K562 (cell line): Measurements from ENCODE around the gene SLC24A3. TPM values are rescaled to one million over a fixed set of nuclear protein-coding genes. Genes with fewer than 3 reads are reported as not detected.

Source experiments
- ATAC-seq: fragments of 200-7000 bp; cut with Tn5 transposase; 3 replicates; pipeline ENCODE4 v1.9.1; 2020; ENCODE audit warnings: moderate library complexity
- BruUV-seq: library from RNA; stranded (reverse); fragments of 400-500 nt; replicated peaks from 2 replicates; lab custom pipeline; 2021; lab: Mats Ljungman, UMichigan
- CTCF ChIA-PET: fragments of 300-600 bp; formaldehyde crosslinking; extraction: SDS; loops from one replicate; lab custom pipeline; 2021; ENCODE audit warnings: low intra/inter-chr PET ratio; lab: Yijun Ruan, JAX
- POLR2A ChIA-PET: fragments of 300-600, 350-650 bp; sonication (Branson Sonifier 250); formaldehyde crosslinking; extraction: SDS; loops from one replicate; lab custom pipeline; 2021; ENCODE audit warnings: antibody characterized with exemption, inconsistent platforms; lab: Yijun Ruan, JAX
- DNase-seq, 4 experiments: peaks; one replicate each; pipeline versions ENCODE4 v3.0.0 to v3.0.0-alpha.2; 2011 to 2018; ENCODE audit warnings: low spot score in 3 of 4, mixed read lengths in 3 of 4; ENCODE audit errors: extremely low read depth in 1 of 4
- FAIRE-seq: peaks from 2 replicates; lab custom pipeline; 2011; peaks lifted over from hg19 to GRCh38; lab: Jason Lieb, UNC
- H2AFZ ChIP-seq: 2 replicates; pipeline ENCODE4 v1.6.0; 2011; ENCODE audit warnings: low read depth, low read length, control low read depth, inconsistent platforms
- H3K27ac ChIP-seq: fragments of 200-600 bp; 3 replicates; pipeline ENCODE4 v1.8.0; 2011; ENCODE audit warnings: low read depth, mild to moderate bottlenecking, control low read depth, inconsistent platforms, low read length, moderate library complexity, mixed read lengths; ENCODE audit errors: extremely low read depth
- H3K27me3 ChIP-seq, 2 experiments: fragments of 300-600 bp in 1 of 2; 2 replicates in 1 of 2; 3 replicates in 1 of 2; pipeline versions ENCODE4 v1.6.0 to v1.8.0; 2011; ENCODE audit warnings: inconsistent platforms in 2 of 2, low read length in 2 of 2, mild to moderate bottlenecking in 1 of 2, mixed read lengths in 1 of 2, moderate library complexity in 1 of 2; ENCODE audit not compliant: control insufficient read depth in 2 of 2, insufficient read depth in 2 of 2
- H3K36me3 ChIP-seq: fragments of 300-600 bp; 3 replicates; pipeline ENCODE4 v1.8.0; 2011; ENCODE audit warnings: mild to moderate bottlenecking, low read length, inconsistent platforms; ENCODE audit not compliant: control insufficient read depth, insufficient read depth
- H3K4me1 ChIP-seq, 2 experiments: fragments of 200-600 bp in 1 of 2; replicated peaks in 1 of 2; 2 replicates in 1 of 2; 3 replicates in 1 of 2; pipeline versions ENCODE4 v1.5.1 to v1.8.0; 2011; ENCODE audit warnings: inconsistent platforms in 2 of 2, low read length in 2 of 2, mild to moderate bottlenecking in 1 of 2, mixed read lengths in 1 of 2, moderate library complexity in 1 of 2; ENCODE audit not compliant: control insufficient read depth in 2 of 2, insufficient read depth in 2 of 2
- H3K4me2 ChIP-seq: 2 replicates; pipeline ENCODE4 v1.6.1; 2011; ENCODE audit warnings: low read length, control low read depth, inconsistent platforms, mixed read lengths; ENCODE audit not compliant: insufficient read depth
- H3K4me3 ChIP-seq: fragments of 200-600 bp; sonication (generic), shearing (Covaris generic); 2 replicates; pipeline ENCODE4 v1.5.1; 2016; ENCODE audit warnings: control low read depth, inconsistent platforms
- H3K79me2 ChIP-seq: fragments of 200-600 bp; 3 replicates; pipeline ENCODE4 v1.8.0; 2011; ENCODE audit warnings: low read length, inconsistent platforms; ENCODE audit not compliant: control insufficient read depth, insufficient read depth
- H3K9ac ChIP-seq, 2 experiments: 2 replicates each; pipeline versions ENCODE4 v1.6.0 to v1.6.1; 2011; ENCODE audit warnings: low read depth in 2 of 2, low read length in 2 of 2, control low read depth in 1 of 2, inconsistent platforms in 1 of 2, mild to moderate bottlenecking in 1 of 2, mixed read lengths in 1 of 2; ENCODE audit not compliant: insufficient read depth in 1 of 2
- H3K9me1 ChIP-seq: one replicate; pipeline ENCODE4 v1.6.0; 2011; ENCODE audit warnings: inconsistent platforms, mild to moderate bottlenecking, low read length, moderate library complexity; ENCODE audit not compliant: control insufficient read depth, insufficient read depth
- H3K9me3 ChIP-seq: replicated peaks from 2 replicates; pipeline ENCODE4 v1.5.1; 2011; ENCODE audit warnings: low read depth, low read length, inconsistent platforms; ENCODE audit not compliant: control insufficient read depth, insufficient read depth
- H4K20me1 ChIP-seq: replicated peaks from 2 replicates; pipeline ENCODE4 v1.6.1; 2011; ENCODE audit warnings: low read length, inconsistent platforms, mixed read lengths; ENCODE audit not compliant: control insufficient read depth, insufficient read depth
- CEBPB ChIP-seq: fragments of 450-650 bp; IDR thresholded peaks from 2 replicates; pipeline ENCODE4 v1.6.1; 2016; ENCODE audit warnings: missing genetic modification characterization, missing compliant biosample characterization
- EGR1 ChIP-seq: fragments of 450-650 bp; conservative IDR thresholded peaks from 2 replicates; pipeline ENCODE4 v1.6.1; 2017; ENCODE audit warnings: mild to moderate bottlenecking
- FIP1L1 ChIP-seq: fragments of 200-400 bp; formaldehyde crosslinking; IDR thresholded peaks from 2 replicates; pipeline ENCODE4 v1.6.1; 2018; ENCODE audit warnings: mild to moderate bottlenecking, low read depth, low read length; ENCODE audit not compliant: poor library complexity, severe bottlenecking
- GABPA ChIP-seq: fragments of 200-800 bp; sonication (Bioruptor generic); conservative IDR thresholded peaks from 2 replicates; pipeline ENCODE4 v1.6.1; 2016; ENCODE audit warnings: low read depth, missing genetic modification characterization, missing compliant biosample characterization
- IRF2 ChIP-seq: sonication (generic); formaldehyde crosslinking; IDR thresholded peaks from 2 replicates; pipeline ENCODE4 v1.8.1; 2022; ENCODE audit warnings: mild to moderate bottlenecking, missing genetic modification reagents
- MIER1 ChIP-seq: fragments of 450-650 bp; IDR thresholded peaks from 2 replicates; pipeline ENCODE4 v1.6.1; 2016; ENCODE audit warnings: antibody characterized with exemption, mild to moderate bottlenecking, low read depth
- SMARCC2 ChIP-seq: fragments of 450-650 bp; IDR thresholded peaks from 2 replicates; pipeline ENCODE4 v1.6.1; 2017; ENCODE audit warnings: antibody characterized with exemption, moderate library complexity, mild to moderate bottlenecking, low read depth
- ZFP30 ChIP-seq: fragments of 250-450 bp; sonication (Bioruptor Pico); IDR thresholded peaks from 2 replicates; pipeline ENCODE4 v1.8.0; 2022; ENCODE audit warnings: moderate library complexity, mild to moderate bottlenecking, inconsistent platforms, borderline replicate concordance
- ZNF324 ChIP-seq: fragments of 250-450 bp; sonication (Bioruptor Pico); IDR thresholded peaks from 2 replicates; pipeline ENCODE4 v1.4.0; 2020; ENCODE audit warnings: mild to moderate bottlenecking
- WGBS: fragments of 100-300 bp; shearing (Covaris generic); methylation state at CpG from one replicate; pipeline ENCODE4 v1.1.6; 2016; ENCODE audit warnings: low coverage, mixed read lengths; ENCODE audit not compliant: insufficient coverage; ENCODE audit errors: missing lambda C conversion rate; 5-methylcytosine and 5-hydroxymethylcytosine counted together
- in situ Hi-C: fragments of 300-500 bp; cut with MboI; formaldehyde crosslinking; loops from 4 replicates; pipeline ENCODE4 v1.15.0; 2018; ENCODE audit warnings: inconsistent platforms, mixed read lengths
- intact Hi-C: fragments of 100-400 bp; cut with micrococcal nuclease; formaldehyde crosslinking; loops from 2 replicates; pipeline ENCODE4 v1.14.2; 2022
- polyA plus RNA-seq, 8 experiments: library from polyadenylated mRNA; depleted of rRNA in 4 of 8; stranded (reverse) in 5 of 8; unstranded in 3 of 8; fragments of >200 nt; fragmentation: Nextera tagmentation in 2 of 8; fragmentation: Illumina TruSeq in 1 of 8; extraction: Ambion mirVana in 2 of 8; extraction: Trizol in 1 of 8; gene quantifications; 2 replicates each; pipeline versions ENCODE4 v1.2.1 to v1.2.3, GENCODE V29; 2011 to 2014; ENCODE audit warnings: inconsistent platforms in 1 of 8, missing spikeins in 1 of 8
- total RNA-seq, 7 experiments: library from RNA; depleted of rRNA in 6 of 7; stranded (reverse); fragments of >200 nt in 6 of 7; fragmentation: Illumina TruSeq in 2 of 7; extraction: Trizol in 2 of 7; gene quantifications; 2 replicates each; pipeline versions ENCODE4 v1.2.1 to v1.2.3, GENCODE V29; 2011 to 2021; ENCODE audit warnings: low replicate concordance in 1 of 7
- TF ChIP-seq, protein P1 (sequence below): fragments of 250-450 bp; sonication (Bioruptor Pico); IDR thresholded peaks from 2 replicates; pipeline ENCODE4 v1.4.0; 2020; ENCODE audit warnings: mild to moderate bottlenecking

The SLC24A3 gene
- total and polyA plus RNA-seq, 9 of the 15 experiments (the other 6 are each of a cell fraction or from before 2014, with no cell fraction given) = not detected

DNA sequence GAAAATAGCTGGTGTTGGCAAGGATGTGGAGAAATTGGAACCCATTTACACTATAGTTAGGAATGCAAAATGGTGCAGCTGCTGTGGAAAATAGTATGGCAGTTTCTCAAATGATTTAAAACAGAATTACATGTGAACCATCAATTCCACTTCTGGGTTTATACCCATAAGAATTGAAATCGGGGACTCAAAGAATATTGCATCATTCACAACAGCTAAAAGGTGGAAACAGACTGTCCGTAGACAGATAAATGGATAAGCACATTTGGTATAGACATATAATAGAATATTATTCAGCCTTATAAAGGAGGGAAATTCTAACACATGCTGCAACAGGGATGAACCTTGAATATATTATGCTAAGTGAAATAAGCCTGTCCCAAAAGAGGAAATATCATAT lies 355.7 kb downstream of the SLC24A3 start:
- FAIRE-seq = no peak
- Histone ChIP-seq H3K4me3 (no peak overlapping the region), H2AFZ (no peak overlapping the region), H4K20me1 (no peaks in the 10 kb centered on the region), H3K79me2 (no peaks in the 10 kb centered on the region), H3K4me2 (no peak overlapping the region), H3K27ac (no peak overlapping the region), H3K4me1 (no peaks in the 10 kb centered on the region), H3K36me3 (no peaks in the 10 kb centered on the region), H3K27me3 (no peaks in the 10 kb centered on the region), H3K9me3 (no peaks in the 10 kb centered on the region), H3K9me1 (no peaks in the 10 kb centered on the region), H3K9ac (no peak overlapping the region)
- in situ Hi-C loops = no loop called here
- no TSS peak for BruUV-seq
- 0% methylated on average over 2 of the region's 2 CpGs for WGBS
- TF ChIP-seq EGR1 = no peak
- TF ChIP-seq ZNF324 (CRISPR knock-in tag) = no peak
- no peak for TF ChIP-seq ZFP30 (CRISPR knock-in tag)
- intact Hi-C loops = no loop called here
- ATAC-seq = no peak
- POLR2A ChIA-PET = no interaction called here
- CTCF ChIA-PET = no interaction called here
- no peak for DNase-seq

DNA sequence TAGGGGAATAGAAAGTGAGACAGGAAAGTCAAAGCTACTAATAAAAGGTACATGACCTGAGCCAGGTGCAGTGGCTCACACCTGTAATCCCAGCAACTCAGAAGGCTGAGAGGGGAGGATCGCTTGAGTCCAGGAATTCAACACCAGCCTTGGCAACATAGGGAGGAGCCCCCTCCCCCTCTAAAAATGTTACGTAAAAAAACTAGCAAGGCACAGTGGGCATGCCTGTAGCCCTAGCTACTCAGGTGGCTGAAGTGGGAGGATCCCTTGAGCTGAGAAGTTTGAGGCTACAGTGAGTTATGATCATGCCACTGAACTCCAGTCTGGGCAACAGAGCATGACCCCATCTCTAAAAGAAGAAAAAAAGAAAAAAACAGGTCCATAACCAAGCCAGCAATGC lies 359.6 kb downstream of the SLC24A3 start:
- no peaks in the 10 kb centered on the region for H4K20me1 ChIP-seq
- no peak overlapping the region for H3K4me3 ChIP-seq
- H3K4me2 ChIP-seq = no peak overlapping the region
- 8% methylated on average over 2 of the region's 2 CpGs for WGBS
- no peak for DNase-seq
- no peak overlapping the region for H3K9ac ChIP-seq
- CTCF ChIA-PET = interaction anchor here (0.6 kb wide), 1 partner anchor 489 kb away, joined by 3 read pairs; no protein-coding TSS in a partner anchor
- no peak for TF ChIP-seq SMARCC2
- no peak for TF ChIP-seq FIP1L1
- no peak for TF ChIP-seq MIER1
- TF ChIP-seq CEBPB (tag) = no peak
- TF ChIP-seq, protein P1, sequence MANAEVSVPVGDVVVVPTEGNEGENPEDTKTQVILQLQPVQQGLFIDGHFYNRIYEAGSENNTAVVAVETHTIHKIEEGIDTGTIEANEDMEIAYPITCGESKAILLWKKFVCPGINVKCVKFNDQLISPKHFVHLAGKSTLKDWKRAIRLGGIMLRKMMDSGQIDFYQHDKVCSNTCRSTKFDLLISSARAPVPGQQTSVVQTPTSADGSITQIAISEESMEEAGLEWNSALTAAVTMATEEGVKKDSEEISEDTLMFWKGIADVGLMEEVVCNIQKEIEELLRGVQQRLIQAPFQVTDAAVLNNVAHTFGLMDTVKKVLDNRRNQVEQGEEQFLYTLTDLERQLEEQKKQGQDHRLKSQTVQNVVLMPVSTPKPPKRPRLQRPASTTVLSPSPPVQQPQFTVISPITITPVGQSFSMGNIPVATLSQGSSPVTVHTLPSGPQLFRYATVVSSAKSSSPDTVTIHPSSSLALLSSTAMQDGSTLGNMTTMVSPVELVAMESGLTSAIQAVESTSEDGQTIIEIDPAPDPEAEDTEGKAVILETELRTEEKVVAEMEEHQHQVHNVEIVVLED (CRISPR knock-in tag) = no peak
- no peak for TF ChIP-seq GABPA (tag)
- TF ChIP-seq IRF2 = no peak
- TF ChIP-seq, all 486 proteins: peak for 0
- Histone ChIP-seq H3K27me3 (no peaks in the 10 kb centered on the region), H3K27ac (no peak overlapping the region), H2AFZ (no peak overlapping the region), H3K9me3 (no peaks in the 10 kb centered on the region), H3K9me1 (no peaks in the 10 kb centered on the region), H3K4me1 (no peaks in the 10 kb centered on the region), H3K79me2 (no peaks in the 10 kb centered on the region), H3K36me3 (no peaks in the 10 kb centered on the region)
- no peak for ATAC-seq
- in situ Hi-C loops = no loop called here
- POLR2A ChIA-PET = no interaction called here
- no TSS peak for BruUV-seq
- no peak for FAIRE-seq
- intact Hi-C loops = no loop called here
